ENCODE data around the gene RTN4RL1.

RTN4RL1 gene

DNA sequence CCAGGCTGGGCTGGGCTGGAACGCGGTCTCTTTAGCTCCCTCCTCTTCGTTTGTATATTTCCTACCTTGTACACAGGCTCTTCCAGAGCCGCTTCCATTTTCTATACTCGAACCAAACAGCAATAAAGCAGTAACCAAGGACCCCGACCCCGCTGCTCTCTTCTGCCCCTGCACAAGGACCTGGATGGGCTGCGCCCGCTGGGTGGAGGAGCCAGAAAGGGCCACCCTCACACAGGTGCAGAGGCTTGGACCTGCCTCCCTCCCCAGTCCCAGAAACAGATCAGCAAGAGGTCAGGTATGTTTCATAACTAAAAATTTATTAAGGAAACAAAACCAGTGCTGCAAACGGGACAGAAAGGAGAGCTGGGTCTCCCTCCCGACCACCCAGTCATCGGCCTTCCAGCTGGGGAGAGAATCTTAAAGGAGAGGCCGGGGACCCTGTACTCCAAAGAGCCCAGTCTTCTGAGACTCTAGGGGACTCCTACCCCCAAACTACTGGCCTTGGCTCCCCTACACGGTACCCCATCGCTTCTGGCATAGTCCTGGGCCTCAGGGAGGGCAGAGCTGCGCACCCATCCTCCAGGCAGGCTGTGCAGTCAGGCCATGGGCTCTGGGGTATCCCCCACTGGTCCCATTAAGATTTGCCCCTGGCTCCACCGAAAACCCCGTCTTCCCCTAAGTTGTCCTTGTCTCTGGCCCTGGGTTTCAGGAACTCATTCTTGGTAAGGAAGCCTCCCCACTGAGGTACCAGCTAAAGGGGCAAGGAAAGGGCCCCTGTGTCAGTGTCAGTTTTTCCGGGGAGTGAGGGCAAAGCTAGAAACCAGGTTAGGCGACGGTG is 34.6 kb upstream of the RTN4RL1 start:
- DNase-seq (ENCODE audit: low read depth), result no peak

DNA sequence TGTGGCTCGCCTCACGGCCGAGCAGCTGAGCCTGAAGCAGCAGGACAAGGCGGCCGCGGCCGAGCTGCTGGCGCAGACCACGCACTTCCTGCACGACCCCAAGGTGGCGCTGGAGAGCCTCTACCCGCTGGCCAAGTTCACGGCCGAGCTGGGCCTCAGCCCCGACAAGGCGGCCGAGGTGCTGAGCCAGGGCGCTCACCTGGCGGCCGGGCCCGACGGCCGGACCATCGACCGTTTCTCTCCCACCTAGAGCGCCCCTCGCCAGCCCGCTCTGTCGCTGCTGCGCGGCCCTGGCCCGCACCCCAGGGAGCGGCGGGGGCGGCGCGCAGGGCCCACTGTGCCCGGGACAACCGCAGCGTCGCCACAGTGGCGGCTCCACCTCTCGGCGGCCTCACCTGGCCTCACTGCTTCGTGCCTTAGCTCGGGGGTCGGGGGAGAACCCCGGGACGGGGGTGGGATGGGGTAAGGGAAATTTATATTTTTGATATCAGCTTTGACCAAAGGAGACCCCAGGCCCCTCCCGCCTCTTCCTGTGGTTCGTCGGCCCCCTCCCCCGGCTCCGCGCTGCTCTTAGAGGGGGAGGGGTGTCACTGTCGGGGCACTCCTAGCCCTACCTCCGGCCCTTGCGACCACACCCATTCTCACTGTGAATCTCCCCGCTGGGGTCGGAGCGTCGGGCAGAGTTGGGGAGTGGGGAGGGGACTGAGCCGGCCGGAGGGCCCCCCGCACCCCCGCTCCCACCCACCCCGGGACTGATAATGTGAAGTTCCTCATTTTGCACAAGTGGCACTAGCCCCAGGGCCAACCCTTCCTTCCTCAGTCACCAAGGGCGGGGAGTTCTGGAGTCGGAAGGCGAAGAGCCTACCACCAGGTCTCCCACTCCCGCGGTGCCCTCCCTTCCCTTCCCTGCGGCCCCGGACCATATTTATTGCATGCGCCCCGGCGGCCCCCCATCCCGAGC is 33.7 kb upstream of the RTN4RL1 start:
- no peak for DNase-seq (ENCODE audit: low read depth)

DNA sequence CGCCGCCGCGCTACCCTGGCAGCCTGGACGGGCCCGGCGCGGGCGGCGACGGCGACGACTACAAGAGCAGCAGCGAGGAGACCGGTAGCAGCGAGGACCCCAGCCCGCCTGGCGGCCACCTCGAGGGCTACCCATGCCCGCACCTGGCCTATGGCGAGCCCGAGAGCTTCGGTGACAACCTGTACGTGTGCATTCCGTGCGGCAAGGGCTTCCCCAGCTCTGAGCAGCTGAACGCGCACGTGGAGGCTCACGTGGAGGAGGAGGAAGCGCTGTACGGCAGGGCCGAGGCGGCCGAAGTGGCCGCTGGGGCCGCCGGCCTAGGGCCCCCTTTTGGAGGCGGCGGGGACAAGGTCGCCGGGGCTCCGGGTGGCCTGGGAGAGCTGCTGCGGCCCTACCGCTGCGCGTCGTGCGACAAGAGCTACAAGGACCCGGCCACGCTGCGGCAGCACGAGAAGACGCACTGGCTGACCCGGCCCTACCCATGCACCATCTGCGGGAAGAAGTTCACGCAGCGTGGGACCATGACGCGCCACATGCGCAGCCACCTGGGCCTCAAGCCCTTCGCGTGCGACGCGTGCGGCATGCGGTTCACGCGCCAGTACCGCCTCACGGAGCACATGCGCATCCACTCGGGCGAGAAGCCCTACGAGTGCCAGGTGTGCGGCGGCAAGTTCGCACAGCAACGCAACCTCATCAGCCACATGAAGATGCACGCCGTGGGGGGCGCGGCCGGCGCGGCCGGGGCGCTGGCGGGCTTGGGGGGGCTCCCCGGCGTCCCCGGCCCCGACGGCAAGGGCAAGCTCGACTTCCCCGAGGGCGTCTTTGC is 32.8 kb upstream of the RTN4RL1 start:
- DNase-seq (ENCODE audit: low read depth), result no peak

DNA sequence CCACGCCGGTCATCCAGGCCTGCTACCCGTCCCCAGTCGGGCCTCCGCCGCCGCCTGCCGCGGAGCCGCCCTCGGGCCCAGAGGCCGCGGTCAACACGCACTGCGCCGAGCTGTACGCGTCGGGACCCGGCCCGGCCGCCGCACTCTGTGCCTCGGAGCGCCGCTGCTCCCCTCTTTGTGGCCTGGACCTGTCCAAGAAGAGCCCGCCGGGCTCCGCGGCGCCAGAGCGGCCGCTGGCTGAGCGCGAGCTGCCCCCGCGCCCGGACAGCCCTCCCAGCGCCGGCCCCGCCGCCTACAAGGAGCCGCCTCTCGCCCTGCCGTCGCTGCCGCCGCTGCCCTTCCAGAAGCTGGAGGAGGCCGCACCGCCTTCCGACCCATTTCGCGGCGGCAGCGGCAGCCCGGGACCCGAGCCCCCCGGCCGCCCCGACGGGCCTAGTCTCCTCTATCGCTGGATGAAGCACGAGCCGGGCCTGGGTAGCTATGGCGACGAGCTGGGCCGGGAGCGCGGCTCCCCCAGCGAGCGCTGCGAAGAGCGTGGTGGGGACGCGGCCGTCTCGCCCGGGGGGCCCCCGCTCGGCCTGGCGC is 32.1 kb upstream of the RTN4RL1 start:
- DNase-seq (ENCODE audit: low read depth), result no peak

DNA sequence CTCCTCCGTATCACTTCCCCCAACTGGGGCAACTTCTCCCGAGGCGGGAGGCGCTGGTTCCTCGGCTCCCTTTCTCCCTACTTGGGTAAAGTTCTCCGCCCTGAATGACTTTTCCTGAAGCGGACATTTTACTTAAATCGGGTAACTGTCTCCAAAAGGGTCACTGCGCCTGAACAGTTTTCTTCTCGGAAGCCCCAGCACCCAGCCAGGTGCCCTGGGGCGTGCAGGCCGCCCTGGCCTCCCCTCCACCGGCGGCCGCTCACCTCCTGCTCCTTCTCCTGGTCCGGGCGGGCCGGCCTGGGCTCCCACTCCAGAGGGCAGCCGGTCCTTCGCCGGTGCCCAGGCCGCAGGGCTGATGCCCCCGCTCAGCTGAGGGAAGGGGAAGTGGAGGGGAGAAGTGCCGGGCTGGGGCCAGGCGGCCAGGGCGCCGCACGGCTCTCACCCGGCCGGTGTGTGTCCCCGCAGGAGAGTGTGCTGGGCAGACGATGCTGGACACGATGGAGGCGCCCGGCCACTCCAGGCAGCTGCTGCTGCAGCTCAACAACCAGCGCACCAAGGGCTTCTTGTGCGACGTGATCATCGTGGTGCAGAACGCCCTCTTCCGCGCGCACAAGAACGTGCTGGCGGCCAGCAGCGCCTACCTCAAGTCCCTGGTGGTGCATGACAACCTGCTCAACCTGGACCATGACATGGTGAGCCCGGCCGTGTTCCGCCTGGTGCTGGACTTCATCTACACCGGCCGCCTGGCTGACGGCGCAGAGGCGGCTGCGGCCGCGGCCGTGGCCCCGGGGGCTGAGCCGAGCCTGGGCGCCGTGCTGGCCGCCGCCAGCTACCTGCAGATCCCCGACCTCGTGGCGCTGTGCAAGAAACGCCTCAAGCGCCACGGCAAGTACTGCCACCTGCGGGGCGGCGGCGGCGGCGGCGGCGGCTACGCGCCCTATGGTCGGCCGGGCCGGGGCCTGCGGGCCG is 31.4 kb upstream of the RTN4RL1 start:
- no peak for DNase-seq (ENCODE audit: low read depth)

DNA sequence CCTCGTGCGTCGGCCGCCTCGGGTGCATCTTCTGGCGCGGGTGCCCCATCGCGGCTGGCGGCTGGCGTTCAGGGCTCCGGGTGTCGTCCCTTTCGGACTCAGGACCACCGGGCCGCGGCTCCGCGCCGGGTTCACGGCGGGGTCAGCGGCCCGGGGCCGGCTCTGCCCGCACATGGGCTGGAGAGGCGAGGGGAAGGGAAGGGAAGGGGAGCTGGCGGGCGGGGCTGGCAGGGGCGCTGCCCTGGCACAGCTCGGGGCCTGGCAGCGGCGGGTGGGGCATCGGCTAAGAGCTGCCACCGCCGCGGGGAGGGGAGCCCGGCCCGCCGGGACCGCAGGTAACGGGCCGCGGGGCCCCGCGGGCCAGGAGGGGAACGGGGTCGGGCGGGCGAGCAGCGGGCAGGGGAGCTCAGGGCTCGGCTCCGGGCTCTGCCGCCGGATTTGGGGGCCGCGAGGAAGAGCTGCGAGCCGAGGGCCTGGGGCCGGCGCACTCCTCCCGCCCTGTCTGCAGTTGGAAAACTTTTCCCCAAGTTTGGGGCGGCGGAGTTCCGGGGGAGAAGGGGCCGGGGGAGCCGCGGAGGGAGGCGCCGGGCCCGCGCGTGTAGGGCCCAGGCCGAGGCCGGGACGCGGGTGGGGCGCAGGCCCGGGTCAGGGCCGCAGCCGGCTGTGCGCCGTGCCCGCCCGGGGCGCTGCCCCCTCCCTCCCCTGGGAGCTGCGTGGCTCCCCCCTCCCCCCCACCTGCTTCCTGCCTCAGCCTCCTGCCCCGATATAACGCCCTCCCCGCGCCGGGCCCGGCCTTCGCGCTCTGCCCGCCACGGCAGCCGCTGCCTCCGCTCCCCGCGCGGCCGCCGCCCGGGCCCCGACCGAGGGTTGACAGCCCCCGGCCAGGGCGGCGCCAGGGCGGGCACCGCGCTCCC is 30.4 kb upstream of the RTN4RL1 start:
- no peak for DNase-seq (ENCODE audit: low read depth)

DNA sequence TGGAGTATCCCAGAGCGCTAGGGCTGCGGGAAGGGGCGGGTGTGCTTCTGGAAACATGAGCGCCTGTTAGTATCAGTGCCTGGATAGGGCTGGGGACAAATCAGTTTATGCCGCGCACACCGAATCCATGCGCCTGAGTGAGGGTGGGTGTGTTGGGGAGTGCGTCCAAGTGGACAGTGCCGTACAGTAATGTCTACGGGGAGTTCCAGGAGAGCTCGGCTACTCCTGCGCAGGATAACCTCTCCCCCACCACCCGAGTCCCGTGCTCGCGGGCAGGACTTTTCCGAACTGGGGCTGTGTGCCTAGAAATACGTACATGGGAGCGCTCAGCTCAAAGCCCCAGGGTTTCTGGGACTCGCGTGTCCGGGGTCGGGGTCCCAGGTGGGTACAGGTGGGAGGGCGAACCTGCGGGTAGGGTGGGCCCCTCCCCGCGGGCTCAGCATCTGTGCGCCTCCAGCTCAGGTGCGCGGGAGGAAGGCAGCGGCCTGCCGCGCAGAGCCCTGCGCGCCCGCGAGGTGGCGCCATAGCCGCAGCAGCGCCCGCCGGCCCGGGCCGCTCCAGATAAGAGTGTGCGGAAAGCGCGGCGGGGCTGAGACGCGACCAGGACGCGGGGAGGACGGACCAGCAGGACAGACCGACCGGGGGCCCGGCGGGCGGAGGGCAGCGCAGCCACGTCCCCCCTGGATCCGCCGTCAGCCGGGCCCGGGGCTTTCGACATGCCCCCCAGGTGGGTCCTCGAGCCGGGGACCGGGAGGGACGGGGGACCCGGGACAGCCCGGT is 29.6 kb upstream of the RTN4RL1 start, which contains the start of gene HIC1:
HIC1 (plus strand) TSS at position 592 of the 780 bp plus-strand sequence. CDS start 1,588 bp downstream, outside the sequence.
- DNase-seq (ENCODE audit: low read depth), result peak; percentile 68

DNA sequence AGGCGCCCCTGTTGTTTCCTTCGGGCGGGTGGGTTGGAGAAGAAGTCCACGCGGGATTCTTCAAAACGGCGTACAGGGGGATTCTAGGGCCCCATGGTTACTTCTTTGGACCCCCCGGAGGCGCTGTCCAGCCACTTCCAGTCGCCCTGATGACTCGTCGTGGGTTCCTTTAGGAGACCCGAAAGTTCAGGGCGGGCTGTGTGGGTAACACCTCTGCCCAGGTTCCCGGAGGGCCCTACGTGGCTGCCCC is 29.1 kb upstream of the RTN4RL1 start:
- DNase-seq (ENCODE audit: low read depth), result no peak

DNA sequence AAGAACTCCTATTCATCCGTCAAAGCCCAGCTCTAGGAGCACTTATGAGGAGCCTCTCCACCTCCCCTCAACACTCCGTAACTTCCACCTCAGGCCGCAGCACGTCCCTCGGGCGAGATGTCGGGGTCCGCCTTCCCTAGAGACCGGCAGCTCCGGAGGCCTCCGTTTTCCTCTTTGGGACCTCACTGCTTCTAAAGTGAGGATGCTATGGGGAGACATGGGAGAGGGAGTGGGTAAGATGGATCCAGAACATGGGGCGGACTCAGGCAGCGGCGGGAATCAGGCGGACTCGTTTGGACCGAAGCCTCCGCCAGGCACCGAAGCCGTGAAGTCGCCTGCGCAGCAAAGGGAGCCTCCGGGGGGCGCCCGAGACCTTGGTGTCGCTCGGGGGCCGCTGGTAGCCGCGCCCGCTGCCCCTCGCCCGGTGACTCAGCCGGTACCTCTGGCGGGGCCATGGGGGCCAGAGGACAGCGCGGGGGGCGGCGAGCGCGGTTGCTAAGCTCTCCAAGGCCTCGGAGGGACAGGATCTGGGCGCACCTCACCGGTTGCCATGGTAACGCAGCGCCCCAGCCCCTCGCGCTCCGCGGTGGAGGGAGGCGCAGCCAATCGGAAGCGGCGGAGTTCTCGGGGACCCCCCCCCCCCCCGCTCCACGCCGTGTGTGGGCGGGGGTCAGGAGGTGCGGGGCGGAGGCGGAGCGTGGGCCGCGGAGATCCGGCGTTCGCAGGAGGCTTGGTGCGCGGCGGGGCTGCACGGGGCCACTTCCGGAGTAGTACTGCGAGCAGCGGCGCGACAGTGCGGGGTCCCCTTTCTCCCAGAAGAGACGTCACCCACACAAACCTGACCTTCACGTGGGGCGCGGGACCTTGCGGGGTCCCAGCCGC is 28.5 kb upstream of the RTN4RL1 start:
- peak; percentile 78 for DNase-seq (ENCODE audit: low read depth)

DNA sequence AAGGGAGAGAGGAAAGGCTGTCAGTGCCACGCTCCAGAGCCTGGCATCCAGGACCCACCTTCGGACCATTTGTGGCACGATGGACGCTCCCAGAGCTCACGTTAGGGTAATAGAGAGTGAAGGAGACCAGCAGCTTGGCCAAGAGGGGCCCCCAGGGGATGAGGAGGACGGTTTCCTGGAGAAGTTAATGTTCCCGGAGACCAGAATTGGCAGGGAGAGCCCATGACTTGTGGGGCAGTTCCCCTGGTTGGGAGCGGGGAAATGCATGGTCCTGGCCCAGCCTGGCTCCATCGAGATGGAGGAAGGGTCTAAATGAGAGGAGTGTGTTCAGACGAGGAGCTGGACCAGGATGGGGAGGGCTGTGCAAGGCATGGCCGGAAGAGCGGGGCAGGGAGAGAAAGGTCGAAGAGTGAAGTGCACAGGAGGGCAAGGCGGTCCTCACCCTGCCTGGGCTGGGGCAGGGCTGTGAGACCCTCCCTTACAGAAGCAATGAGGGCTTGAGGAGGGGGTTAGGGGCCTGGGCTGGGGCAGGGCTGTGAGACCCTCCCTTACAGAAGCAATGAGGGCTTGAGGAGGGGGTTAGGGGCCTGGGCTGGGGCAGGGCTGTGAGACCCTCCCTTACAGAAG is 26.9 kb upstream of the RTN4RL1 start:
- no peak for DNase-seq (ENCODE audit: low read depth)

DNA sequence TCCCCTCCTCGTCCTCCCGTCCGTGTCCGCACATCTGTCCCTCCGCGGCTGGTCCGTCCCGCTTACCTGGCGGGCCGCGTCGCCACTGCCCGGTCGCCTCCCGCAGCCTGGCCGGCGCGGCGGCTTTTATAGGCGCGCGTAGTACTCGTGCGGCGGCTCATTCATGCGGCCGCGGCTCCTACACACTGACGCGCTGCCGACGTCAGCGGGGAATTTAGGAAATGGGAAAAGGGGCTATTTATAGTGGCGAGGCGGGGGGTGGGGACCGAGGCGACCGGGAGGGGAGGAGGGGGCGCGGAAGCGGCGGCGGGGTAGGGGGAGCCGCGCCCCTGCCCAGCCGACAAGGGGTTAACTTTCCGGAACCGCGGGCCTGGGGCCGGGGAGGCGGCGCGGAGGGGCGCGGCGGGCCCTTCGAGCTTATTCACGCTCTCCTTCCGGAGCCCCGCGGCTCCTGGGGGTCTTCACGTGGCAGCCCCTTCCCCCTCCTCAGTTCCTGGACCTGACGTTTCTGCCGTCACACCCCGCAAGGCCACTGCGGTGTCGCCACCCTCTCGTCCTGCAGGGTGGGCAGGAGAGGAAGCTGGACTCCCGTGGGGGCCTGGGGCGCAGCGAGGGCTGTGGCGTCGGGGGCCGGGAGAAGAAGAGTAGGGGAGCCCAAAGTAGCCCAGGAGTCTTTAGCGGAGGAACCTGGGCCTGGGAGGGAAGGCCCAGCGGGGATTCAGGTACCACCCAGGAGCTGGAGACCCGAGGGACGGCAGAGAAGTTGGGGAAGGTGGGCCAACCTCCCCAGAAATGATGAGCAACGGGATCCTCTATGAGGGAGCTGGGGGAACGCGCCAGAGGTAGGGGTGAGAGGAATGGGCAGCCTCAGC is 26.2 kb upstream of the RTN4RL1 start:
- DNase-seq (ENCODE audit: low read depth), result no peak

DNA sequence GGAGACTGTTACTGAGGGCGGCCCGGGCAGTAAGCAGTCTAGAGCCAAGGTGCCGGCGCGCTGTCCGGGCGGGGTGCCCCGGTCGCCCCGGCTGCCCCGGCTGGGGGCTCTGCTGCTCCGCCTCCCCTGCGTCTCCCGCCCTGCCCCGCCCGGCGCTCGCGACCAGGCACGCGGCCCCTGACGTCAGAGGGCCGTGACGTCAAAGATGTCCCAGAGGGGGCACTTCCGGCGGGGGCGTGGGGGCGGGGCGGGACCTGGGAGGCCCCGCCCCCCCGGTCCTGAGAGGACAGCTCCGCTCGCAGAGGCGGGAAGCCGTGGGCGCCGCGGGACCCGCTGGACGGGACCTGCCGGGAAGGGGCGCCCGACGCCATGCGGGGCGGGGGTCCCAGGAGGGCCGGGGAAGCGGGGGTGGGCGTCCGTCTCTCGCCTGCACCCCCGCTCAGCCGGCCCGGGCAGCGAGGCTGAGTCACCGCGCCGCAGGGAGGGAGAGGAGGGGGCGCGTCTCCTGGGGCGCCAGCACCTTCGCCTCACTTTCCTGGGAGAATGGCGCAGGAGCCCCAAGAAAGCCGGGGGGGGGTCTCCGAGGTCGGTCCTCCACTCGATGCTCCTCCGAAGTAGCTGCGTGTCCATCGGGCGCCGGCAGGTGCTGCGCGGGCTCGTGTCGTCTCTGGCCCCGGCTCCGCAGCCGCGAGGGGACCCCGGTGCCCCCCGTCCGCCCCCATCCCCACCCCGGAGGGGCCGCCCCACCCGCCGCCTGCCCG is 25.3 kb upstream of the RTN4RL1 start:
- DNase-seq (ENCODE audit: low read depth), result peak; percentile 54

DNA sequence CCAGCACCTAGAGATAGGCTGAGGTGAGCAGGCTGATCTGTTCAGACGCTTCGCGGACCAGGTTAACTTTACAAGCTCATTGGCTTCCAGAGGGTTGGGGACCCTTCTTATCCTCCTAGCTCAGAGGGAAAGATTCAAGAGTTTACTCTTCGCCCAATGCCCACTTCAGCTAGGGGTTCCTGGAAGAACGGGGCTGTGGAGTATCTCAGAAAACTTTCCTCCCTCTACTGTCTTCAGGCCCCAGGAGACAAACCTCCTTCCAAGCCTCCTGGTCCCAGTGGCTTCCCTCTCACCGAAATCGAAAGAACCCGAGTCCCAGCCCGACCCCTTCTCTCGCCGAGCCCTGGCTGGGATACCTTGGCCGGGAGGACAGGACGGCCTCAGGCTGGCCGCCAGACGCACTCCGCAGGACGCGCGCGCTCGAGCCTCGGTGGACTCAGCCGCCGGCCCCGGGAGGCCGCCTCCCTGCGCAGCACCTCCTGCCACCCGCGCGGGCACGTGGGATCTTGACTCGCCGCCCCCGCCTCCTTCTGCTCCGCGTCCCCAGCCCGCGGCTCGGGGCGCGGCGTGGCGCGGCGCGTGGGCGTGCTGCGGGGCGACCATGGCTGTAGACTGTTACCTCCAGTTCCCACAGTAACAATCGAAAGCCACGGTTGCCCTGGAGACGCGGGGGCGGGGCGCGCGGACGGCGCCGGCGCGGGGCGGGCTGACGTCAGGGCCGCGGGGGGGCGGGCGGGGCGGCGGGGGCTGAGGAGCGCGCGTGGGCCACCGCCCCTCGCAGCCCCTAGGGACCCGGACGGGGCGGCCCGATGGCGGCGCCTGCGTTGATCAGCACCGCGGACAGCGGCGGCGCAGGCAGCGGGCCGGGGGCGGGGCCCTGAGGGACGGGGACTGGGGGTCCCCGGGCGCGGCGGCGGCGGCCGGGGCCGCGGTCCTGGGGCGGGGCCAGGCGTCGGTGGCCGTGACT is 24.5 kb upstream of the RTN4RL1 start:
- peak; percentile 84 for DNase-seq (ENCODE audit: low read depth)

DNA sequence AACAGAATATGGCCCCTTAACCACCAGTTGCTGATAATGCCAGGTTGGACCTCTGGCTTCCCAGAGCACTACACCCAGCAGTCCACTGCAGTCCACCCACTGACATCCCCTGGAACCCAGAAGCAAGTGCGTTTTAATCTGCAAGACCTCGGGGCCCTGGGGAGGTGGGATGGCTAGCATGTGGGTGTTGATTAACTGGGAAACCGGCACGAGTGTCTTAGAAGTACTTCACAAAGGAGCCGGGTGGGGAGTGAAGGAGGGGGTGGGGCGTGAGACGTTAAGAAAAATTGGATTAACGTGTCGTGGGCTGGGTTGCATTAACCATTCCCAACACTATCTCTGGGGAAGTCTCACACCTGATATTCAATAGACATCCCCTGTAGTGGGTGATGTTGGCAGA is 23.7 kb upstream of the RTN4RL1 start:
- DNase-seq (ENCODE audit: low read depth), result no peak
